Measurements from ENCODE around the gene SULT1C3. TPM values are rescaled to one million over a fixed set of nuclear protein-coding genes. Genes with fewer than 3 reads are reported as not detected.

SULT1C3 gene
- total and polyA plus RNA-seq, 2 donors (not counting 1 experiment from before 2014, with no cell fraction given), result not detected

GRCh38 chr2:108267101-108267500 lies 27.3 kb downstream of the SULT1C3 start:
- Mint-ChIP-seq H3K9me3 (ENCODE audit: insufficient read depth) (no peaks in the 10 kb centered on the region), H3K4me1 (no peaks in the 10 kb centered on the region), H3K4me3 (no peak overlapping the region), H3K27ac (no peak overlapping the region), H3K27me3 (peaks cover 11% of the 10 kb centered on the region)
- no peaks in the 10 kb centered on the region for H3K4me1 ChIP-seq (ENCODE audit: control insufficient read depth in 2 of 2, insufficient read depth in 2 of 2, low read length in 2 of 2)
- H3K36me3 ChIP-seq (replicated peaks in 1 of 2; ENCODE audit: control extremely low read depth in 1 of 2, control insufficient read depth in 1 of 2, extremely low read depth in 1 of 2, insufficient read depth in 2 of 2, low read length in 1 of 2), result no peaks in the 10 kb centered on the region
- H3K4me2 ChIP-seq (replicated peaks; ENCODE audit: low read depth, low read length, poor library complexity, severe bottlenecking), result no peak overlapping the region
- H3K9me3 ChIP-seq (ENCODE audit: control extremely low read depth in 1 of 3, control insufficient read depth in 2 of 3, insufficient read depth in 1 of 3, low read length in 2 of 3), result peaks cover 0 to 1% (median 0%) of the 10 kb centered on the region in 3 donors
- H2AFZ ChIP-seq (ENCODE audit: insufficient read depth, low read depth, low read length, poor library complexity, severe bottlenecking), result no peak overlapping the region
- 49% methylated on average over 4 of the region's 5 CpGs for WGBS (ENCODE audit: insufficient coverage)
- CTCF ChIA-PET, result no interaction called here
- intact Hi-C loops (cut with micrococcal nuclease), result no loop called here
- H3K9ac ChIP-seq (ENCODE audit: low read length), result no peak overlapping the region
- no peak overlapping the region for H3K27ac ChIP-seq (ENCODE audit: low read length in 2 of 2)
- no peaks in the 10 kb centered on the region for H4K20me1 ChIP-seq (ENCODE audit: control insufficient read depth, insufficient read depth, low read length, poor library complexity, severe bottlenecking)
- ATAC-seq (ENCODE audit: low read depth) (no peak), DNase-seq (no peak)
- H3K79me2 ChIP-seq (ENCODE audit: control insufficient read depth, insufficient read depth, low read length), result no peaks in the 10 kb centered on the region
- POLR2A ChIA-PET, result no interaction called here
- peaks cover 0 to 3% (median 0%) of the 10 kb centered on the region in 4 experiments for H3K27me3 ChIP-seq (replicated peaks in 1 of 4; ENCODE audit: control extremely low read depth in 1 of 4, control insufficient read depth in 3 of 4, insufficient read depth in 4 of 4, low read length in 3 of 4)
- H3K4me3 ChIP-seq (ENCODE audit: control extremely low read depth in 1 of 5, extremely low read depth in 1 of 5, insufficient read depth in 1 of 5, low read depth in 2 of 5, low read length in 4 of 5), result no peak overlapping the region
- no peak for TF ChIP-seq EZH2 (IDR thresholded peaks at IDR 0.05; ENCODE audit: borderline replicate concordance, insufficient read depth, low read depth, low read length, poor library complexity, severe bottlenecking)
- TF ChIP-seq, protein P1, sequence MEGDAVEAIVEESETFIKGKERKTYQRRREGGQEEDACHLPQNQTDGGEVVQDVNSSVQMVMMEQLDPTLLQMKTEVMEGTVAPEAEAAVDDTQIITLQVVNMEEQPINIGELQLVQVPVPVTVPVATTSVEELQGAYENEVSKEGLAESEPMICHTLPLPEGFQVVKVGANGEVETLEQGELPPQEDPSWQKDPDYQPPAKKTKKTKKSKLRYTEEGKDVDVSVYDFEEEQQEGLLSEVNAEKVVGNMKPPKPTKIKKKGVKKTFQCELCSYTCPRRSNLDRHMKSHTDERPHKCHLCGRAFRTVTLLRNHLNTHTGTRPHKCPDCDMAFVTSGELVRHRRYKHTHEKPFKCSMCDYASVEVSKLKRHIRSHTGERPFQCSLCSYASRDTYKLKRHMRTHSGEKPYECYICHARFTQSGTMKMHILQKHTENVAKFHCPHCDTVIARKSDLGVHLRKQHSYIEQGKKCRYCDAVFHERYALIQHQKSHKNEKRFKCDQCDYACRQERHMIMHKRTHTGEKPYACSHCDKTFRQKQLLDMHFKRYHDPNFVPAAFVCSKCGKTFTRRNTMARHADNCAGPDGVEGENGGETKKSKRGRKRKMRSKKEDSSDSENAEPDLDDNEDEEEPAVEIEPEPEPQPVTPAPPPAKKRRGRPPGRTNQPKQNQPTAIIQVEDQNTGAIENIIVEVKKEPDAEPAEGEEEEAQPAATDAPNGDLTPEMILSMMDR (IDR thresholded peaks at IDR 0.05), result no peak

- no peak overlapping the region for H3K27ac Mint-ChIP-seq
- H3K27me3 Mint-ChIP-seq, result peaks cover 11% of the 10 kb centered on the region
- H3K4me3 Mint-ChIP-seq, result no peak overlapping the region
- H3K9me3 Mint-ChIP-seq (ENCODE audit: insufficient read depth), result no peaks in the 10 kb centered on the region
- H3K9ac ChIP-seq (ENCODE audit: low read length), result no peak overlapping the region
- no peak overlapping the region for H3K27ac ChIP-seq (ENCODE audit: low read length in 2 of 2)
- H3K4me1 Mint-ChIP-seq, result no peaks in the 10 kb centered on the region
- ATAC-seq (ENCODE audit: low read depth), result no peak
- DNase-seq, result no peak
- TF ChIP-seq, protein P1 (IDR thresholded peaks at IDR 0.05), result no peak
- TF ChIP-seq EZH2 (IDR thresholded peaks at IDR 0.05; ENCODE audit: borderline replicate concordance, insufficient read depth, low read depth, low read length, poor library complexity, severe bottlenecking), result no peak
- ChIA-PET CTCF (no interaction called here), POLR2A (no interaction called here)
- peaks cover 0 to 3% (median 0%) of the 10 kb centered on the region in 4 experiments for H3K27me3 ChIP-seq (replicated peaks in 1 of 4; ENCODE audit: control extremely low read depth in 1 of 4, control insufficient read depth in 3 of 4, insufficient read depth in 4 of 4, low read length in 3 of 4)
- H2AFZ ChIP-seq (ENCODE audit: insufficient read depth, low read depth, low read length, poor library complexity, severe bottlenecking), result no peak overlapping the region
- H3K79me2 ChIP-seq (ENCODE audit: control insufficient read depth, insufficient read depth, low read length), result no peaks in the 10 kb centered on the region
- H3K4me2 ChIP-seq (replicated peaks; ENCODE audit: low read depth, low read length, poor library complexity, severe bottlenecking), result no peak overlapping the region
- no peaks in the 10 kb centered on the region for H3K36me3 ChIP-seq (replicated peaks in 1 of 2; ENCODE audit: control extremely low read depth in 1 of 2, control insufficient read depth in 1 of 2, extremely low read depth in 1 of 2, insufficient read depth in 2 of 2, low read length in 1 of 2)
- intact Hi-C loops (cut with micrococcal nuclease), result no loop called here
- 97% methylated on average over 3 of the region's 4 CpGs for WGBS (ENCODE audit: insufficient coverage)
- H3K4me1 ChIP-seq (ENCODE audit: control insufficient read depth in 2 of 2, insufficient read depth in 2 of 2, low read length in 2 of 2), result no peaks in the 10 kb centered on the region
- H3K4me3 ChIP-seq (ENCODE audit: control extremely low read depth in 1 of 5, extremely low read depth in 1 of 5, insufficient read depth in 1 of 5, low read depth in 2 of 5, low read length in 4 of 5), result no peak overlapping the region
- no peaks in the 10 kb centered on the region for H4K20me1 ChIP-seq (ENCODE audit: control insufficient read depth, insufficient read depth, low read length, poor library complexity, severe bottlenecking)
- H3K9me3 ChIP-seq (ENCODE audit: control extremely low read depth in 1 of 3, control insufficient read depth in 2 of 3, insufficient read depth in 1 of 3, low read length in 2 of 3), result peaks cover 0 to 1% (median 0%) of the 10 kb centered on the region in 3 donors
Observed at GRCh38 chr2:108268001-108268400, 28.2 kb downstream of the SULT1C3 start.
